HCT116 (cell line): ENCODE data around the gene SLC35F3. TPM values are rescaled to one million over a fixed set of nuclear protein-coding genes. Genes with fewer than 3 reads are reported as not detected.
"Not testable (repeated sequence)": the region's sequence is repeated elsewhere in the genome, so short reads cannot be mapped to it uniquely, and the experiment has no call there.

Experiments used
- ATAC-seq: fragments of 200-7000 bp; cut with Tn5 transposase; 2 replicates; pipeline ENCODE4 v1.9.1; 2020; ENCODE audit warnings: mild to moderate bottlenecking, moderate library complexity
- BruUV-seq: library from RNA; stranded (reverse); fragments of 400-500 nt; replicated peaks from 2 replicates; lab custom pipeline; 2021; lab: Mats Ljungman, UMichigan
- CTCF ChIA-PET: fragments of 300-600 bp; sonication (Branson Sonifier 250); formaldehyde crosslinking; loops from one replicate; lab custom pipeline; 2021; ENCODE audit warnings: antibody characterized with exemption; lab: Charles Lee
- POLR2A ChIA-PET: fragments of 300-600, 350-600 bp; sonication (Branson Sonifier 250); formaldehyde crosslinking; loops from one replicate; lab custom pipeline; 2021; ENCODE audit warnings: antibody characterized with exemption; lab: Charles Lee
- RAD21 ChIA-PET, 2 experiments: fragments of 300-600 bp; sonication (Branson Sonifier 250); formaldehyde crosslinking; loops; one replicate each; lab custom pipeline; 2023; ENCODE audit warnings: low total read pairs in 2 of 2; ENCODE audit not compliant: uncharacterized antibody in 2 of 2, unreplicated experiment in 2 of 2, low non-redundant PET in 1 of 2; lab: Charles Lee
- DNase-seq: peaks from one replicate; pipeline ENCODE4 v3.0.0-alpha.2; 2010; ENCODE audit warnings: low read depth, low spot score
- H2AFZ ChIP-seq: fragments of 200-600 bp; shearing (Covaris generic), sonication (generic); 2 replicates; pipeline ENCODE4 v1.6.1; 2017; ENCODE audit warnings: low read depth, mixed run types, mixed read lengths, antibody characterized with exemption, low read length; ENCODE audit not compliant: poor library complexity, severe bottlenecking
- H3K27ac ChIP-seq: 2 replicates; pipeline ENCODE4 v1.5.1; 2012; ENCODE audit warnings: low read depth, low read length
- H3K27me3 ChIP-seq: fragments of 200-600 bp; sonication (generic); 2 replicates; pipeline ENCODE4 v1.6.1; 2016; ENCODE audit warnings: mixed run types, low read length, mixed read lengths; ENCODE audit not compliant: insufficient read depth
- H3K36me3 ChIP-seq, 2 experiments: fragments of 200-500 bp in 1 of 2; fragments of 200-600 bp in 1 of 2; sonication (Bioruptor generic) in 1 of 2; sonication (generic) in 1 of 2; 2 replicates each; pipeline versions ENCODE4 v1.5.1 to v1.6.1; 2014 to 2016; ENCODE audit warnings: low read length in 2 of 2, inconsistent platforms in 1 of 2, mixed read lengths in 1 of 2, mixed run types in 1 of 2; ENCODE audit not compliant: insufficient read depth in 2 of 2, control insufficient read depth in 1 of 2
- H3K4me1 ChIP-seq, 2 experiments: fragments of 200-600 bp in 1 of 2; sonication (generic) in 1 of 2; 2 replicates each; pipeline versions ENCODE4 v1.5.1 to v1.6.1; 2012 to 2017; ENCODE audit warnings: low read length in 2 of 2, inconsistent platforms in 1 of 2, mild to moderate bottlenecking in 1 of 2, mixed read lengths in 1 of 2, mixed run types in 1 of 2, moderate library complexity in 1 of 2; ENCODE audit not compliant: insufficient read depth in 2 of 2, control insufficient read depth in 1 of 2
- H3K4me2 ChIP-seq: fragments of 200-600 bp; sonication (generic); 2 replicates; pipeline ENCODE4 v1.6.1; 2017; ENCODE audit warnings: mixed run types, low read length, mixed read lengths
- H3K4me3 ChIP-seq, 2 experiments: fragments of 200-600 bp in 1 of 2; sonication (generic) in 1 of 2; replicated peaks in 1 of 2; 2 replicates each; pipeline ENCODE4 v1.5.1; 2011 to 2016; ENCODE audit warnings: low read length in 2 of 2, control low read depth in 1 of 2, low read depth in 1 of 2, mild to moderate bottlenecking in 1 of 2, mixed read lengths in 1 of 2, mixed run types in 1 of 2
- H3K79me2 ChIP-seq: fragments of 200-600 bp; sonication (generic); 2 replicates; pipeline ENCODE4 v1.6.1; 2017; ENCODE audit warnings: mild to moderate bottlenecking, mixed run types, low read length, moderate library complexity, mixed read lengths; ENCODE audit not compliant: insufficient read depth
- H3K9ac ChIP-seq: fragments of 200-600 bp; sonication (generic); 2 replicates; pipeline ENCODE4 v1.6.1; 2016; ENCODE audit warnings: low read length, mixed read lengths
- H3K9me2 ChIP-seq: fragments of 200-600 bp; sonication (generic), shearing (Covaris generic); 2 replicates; pipeline ENCODE4 v1.6.1; 2017; ENCODE audit warnings: mixed run types, mild to moderate bottlenecking, moderate library complexity; ENCODE audit not compliant: insufficient read depth
- H3K9me3 ChIP-seq, 2 experiments: fragments of 200-500 bp in 1 of 2; fragments of 200-600 bp in 1 of 2; sonication (Bioruptor generic) in 1 of 2; sonication (generic) in 1 of 2; 2 replicates each; pipeline ENCODE4 v1.6.1; 2014 to 2017; ENCODE audit warnings: low read length in 2 of 2, mixed read lengths in 2 of 2, inconsistent platforms in 1 of 2, low read depth in 1 of 2, mild to moderate bottlenecking in 1 of 2, mixed run types in 1 of 2, moderate library complexity in 1 of 2; ENCODE audit not compliant: control insufficient read depth in 1 of 2, insufficient read depth in 1 of 2
- H4K20me1 ChIP-seq: fragments of 200-600 bp; sonication (generic), shearing (Covaris generic); 2 replicates; pipeline ENCODE4 v1.6.1; 2017; ENCODE audit warnings: mixed run types, mild to moderate bottlenecking, moderate library complexity; ENCODE audit not compliant: insufficient read depth
- CBX3 ChIP-seq: IDR thresholded peaks from 2 replicates; pipeline ENCODE4 v1.6.1; 2012; ENCODE audit warnings: low read depth
- CEBPB ChIP-seq: IDR thresholded peaks from 2 replicates; pipeline ENCODE4 v1.6.1; 2012; ENCODE audit warnings: low read depth
- EZH2phosphoT487 ChIP-seq: fragments of 200-600 bp; IDR thresholded peaks from 2 replicates; pipeline ENCODE4 v1.6.1; 2018; ENCODE audit warnings: antibody characterized with exemption, borderline replicate concordance
- FOSL1 ChIP-seq: IDR thresholded peaks from 2 replicates; pipeline ENCODE4 v1.6.1; 2012; ENCODE audit warnings: low read depth
- SP1 ChIP-seq: IDR thresholded peaks from 2 replicates; pipeline ENCODE4 v1.6.1; 2012; ENCODE audit warnings: low read depth
- SRF ChIP-seq: IDR thresholded peaks from 2 replicates; pipeline ENCODE4 v1.6.1; 2012; ENCODE audit warnings: low read depth
- ZFX ChIP-seq: fragments of 450-650 bp; IDR thresholded peaks from 2 replicates; pipeline ENCODE4 v1.6.1; 2017
- intact Hi-C: fragments of 100-400 bp; cut with micrococcal nuclease; formaldehyde crosslinking; loops from 2 replicates; pipeline ENCODE4 v1.10.0; 2022
- total RNA-seq: library from RNA; stranded (reverse); gene quantifications from one replicate; pipeline ENCODE4 v1.2.1, GENCODE V29; 2021; ENCODE audit not compliant: unreplicated experiment

Gene SLC35F3
- total RNA-seq, 1 experiment from 2014 or later: 6.4 TPM

- H3K9me3 ChIP-seq: peaks cover 0 to 6% of the 10 kb centered on the region in 2 experiments; a peak in 1 of 4 replicates
- DNase-seq (no peak), ATAC-seq (no peak)
- no peaks in the 10 kb centered on the region for H3K4me1 ChIP-seq
- no peak overlapping the region for H3K4me3 ChIP-seq
- H3K9ac ChIP-seq: no peak overlapping the region
- no TSS peak for BruUV-seq
- H3K79me2 ChIP-seq: no peaks in the 10 kb centered on the region
- no peak overlapping the region for H2AFZ ChIP-seq
- H3K27ac ChIP-seq: no peak overlapping the region
- no peak for TF ChIP-seq ZFX
- H3K9me2 ChIP-seq: no peaks in the 10 kb centered on the region
- H3K27me3 ChIP-seq: no peaks in the 10 kb centered on the region
- H3K4me2 ChIP-seq: no peak overlapping the region
- RAD21 ChIA-PET: no interaction called here
- H3K36me3 ChIP-seq: no peaks in the 10 kb centered on the region
- no peaks in the 10 kb centered on the region for H4K20me1 ChIP-seq
- intact Hi-C loops: no loop called here
- POLR2A ChIA-PET: no interaction called here
- CTCF ChIA-PET: no interaction called here
Observed at GRCh38 chr1:234149217-234149616, 244.7 kb downstream of the SLC35F3 start.

- H2AFZ ChIP-seq: no peak overlapping the region
- H3K4me2 ChIP-seq: no peak overlapping the region
- no peak overlapping the region for H3K9ac ChIP-seq
- no peaks in the 10 kb centered on the region for H3K79me2 ChIP-seq
- ChIA-PET CTCF (interaction anchor here (0.7 kb wide), 1 partner anchor 159 kb away, joined by 4 read pairs; no protein-coding TSS in a partner anchor), POLR2A (no interaction called here), RAD21 (no interaction called here)
- H3K27me3 ChIP-seq: no peaks in the 10 kb centered on the region
- no peaks in the 10 kb centered on the region for H3K4me1 ChIP-seq
- H3K36me3 ChIP-seq: no peaks in the 10 kb centered on the region
- DNase-seq (no peak), ATAC-seq (no peak)
- no peak overlapping the region for H3K27ac ChIP-seq
- intact Hi-C loops: no loop called here
- H4K20me1 ChIP-seq: no peaks in the 10 kb centered on the region
- TF ChIP-seq SRF (no peak), SP1 (no peak), FOSL1 (no peak), CEBPB (no peak), CBX3 (no peak), EZH2phosphoT487 (no peak)
- H3K9me2 ChIP-seq: no peaks in the 10 kb centered on the region
- H3K9me3 ChIP-seq: peaks cover 0 to 6% of the 10 kb centered on the region in 2 experiments; a peak in 1 of 4 replicates
- H3K4me3 ChIP-seq: no peak overlapping the region
- BruUV-seq: no TSS peak
Observed at GRCh38 chr1:234150892-234151291, 246.4 kb downstream of the SLC35F3 start.

- H3K4me1 ChIP-seq, DNase-seq, H3K4me2 ChIP-seq, intact Hi-C loops, POLR2A ChIA-PET, RAD21 ChIA-PET, H4K20me1 ChIP-seq, H3K27me3 ChIP-seq, H3K9me3 ChIP-seq, BruUV-seq, ATAC-seq, H2AFZ ChIP-seq, CTCF ChIA-PET, H3K36me3 ChIP-seq, H3K79me2 ChIP-seq, H3K27ac ChIP-seq, H3K9ac ChIP-seq, H3K4me3 ChIP-seq, H3K9me2 ChIP-seq: not testable (repeated sequence)
Observed at GRCh38 chr1:234152344-234152743, 247.9 kb downstream of the SLC35F3 start.
